Peyer's patch (tissue), 4 donors: Measurements from ENCODE around the gene DHRS1. TPM values are rescaled to one million over a fixed set of nuclear protein-coding genes. Genes with fewer than 3 reads are reported as not detected.

Experiments used
- DNase-seq, 3 donors: peaks; one replicate each; pipeline ENCODE4 v3.0.0-alpha.2; 2017 to 2019
- H3K27ac ChIP-seq, 4 donors: fragments of 200-600 bp; sonication (generic); one replicate each; pipeline ENCODE4 v1.5.1; 2016 to 2019
- H3K27me3 ChIP-seq, 2 donors: fragments of 200-600 bp; sonication (generic); one replicate each; pipeline ENCODE4 v1.5.1; 2019
- H3K36me3 ChIP-seq, 3 donors: fragments of 200-600 bp; sonication (generic); one replicate each; pipeline ENCODE4 v1.5.1; 2016 to 2019
- H3K4me1 ChIP-seq, 4 donors: fragments of 200-600 bp; sonication (generic); one replicate each; pipeline ENCODE4 v1.5.1; 2016 to 2019
- H3K4me3 ChIP-seq, 4 donors: fragments of 200-600 bp; sonication (generic); 1 replicate in 3 of 4; 2 replicates in 1 of 4; pipeline ENCODE4 v1.5.1; 2016 to 2019; ENCODE audit warnings: mild to moderate bottlenecking in 1 of 4
- H3K9me3 ChIP-seq, 4 donors: fragments of 200-600 bp; sonication (generic); one replicate each; pipeline ENCODE4 v1.5.1; 2016 to 2019; ENCODE audit warnings: mild to moderate bottlenecking in 1 of 4
- CTCF ChIP-seq, 6 experiments: fragments of 450-650 bp in 4 of 6; fragments of 200-600 bp in 2 of 6; sonication (generic) in 1 of 6; IDR thresholded peaks; one replicate each; pipeline ENCODE4 v1.5.1; 2017 to 2019; ENCODE audit warnings: antibody characterized with exemption in 6 of 6, mild to moderate bottlenecking in 3 of 6, moderate library complexity in 1 of 6
- POLR2A ChIP-seq, 2 donors: fragments of 450-650 bp; IDR thresholded peaks; one replicate each; pipeline ENCODE4 v1.5.1; 2017; ENCODE audit warnings: antibody characterized with exemption in 2 of 2, mild to moderate bottlenecking in 2 of 2, moderate library complexity in 2 of 2
- total RNA-seq, 4 donors: library from RNA; depleted of rRNA; stranded (reverse); fragments of >200 nt; gene quantifications; one replicate each; pipeline ENCODE4 v1.1.0, GENCODE V29; 2016

Gene DHRS1
- total RNA-seq, 4 donors from 2014 or later, result 51.2 to 130 (median 67.1) TPM

- DNase-seq, result no peak
- Histone ChIP-seq H3K27me3 (no peaks in the 10 kb centered on the region), H3K4me3 (no peak overlapping the region), H3K27ac (no peak overlapping the region), H3K36me3 (peaks cover 0 to 10% (median 0%) of the 10 kb centered on the region in 3 donors), H3K9me3 (no peaks in the 10 kb centered on the region), H3K4me1 (no peaks in the 10 kb centered on the region)
- TF ChIP-seq POLR2A (IDR thresholded peaks at IDR 0.05) (no peak), CTCF (IDR thresholded peaks at IDR 0.05) (no peak)
Observed at GRCh38 chr14:24258548-24259265, 40.9 kb downstream of the DHRS1 start.

DNA sequence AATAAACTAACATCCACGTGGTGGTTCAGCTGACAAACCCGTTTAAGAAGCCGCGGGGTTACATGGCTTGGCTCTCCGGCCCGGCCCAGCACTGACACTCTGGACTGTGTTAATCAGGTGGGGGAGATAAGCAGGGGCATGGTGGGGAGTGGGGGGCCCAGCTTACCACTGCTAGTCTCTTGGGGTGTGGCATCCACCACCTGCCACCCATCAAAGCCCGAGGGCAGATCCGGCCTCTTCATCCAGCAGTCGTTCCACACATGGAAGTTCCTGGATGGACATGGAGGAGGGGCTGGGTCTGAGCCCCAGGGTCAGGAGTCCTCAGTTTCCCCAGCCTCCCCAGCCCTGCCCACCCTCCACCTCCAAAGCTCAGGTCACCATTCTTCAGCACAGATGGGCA is 41.5 kb downstream of the DHRS1 start:
- H3K4me1 ChIP-seq, result no peaks in the 10 kb centered on the region
- H3K9me3 ChIP-seq, result no peaks in the 10 kb centered on the region
- TF ChIP-seq POLR2A (IDR thresholded peaks at IDR 0.05) (no peak), CTCF (IDR thresholded peaks at IDR 0.05) (no peak)
- no peak overlapping the region for H3K4me3 ChIP-seq
- H3K36me3 ChIP-seq, result peaks cover 0 to 10% (median 0%) of the 10 kb centered on the region in 3 donors
- H3K27me3 ChIP-seq, result no peaks in the 10 kb centered on the region
- no peak overlapping the region for H3K27ac ChIP-seq
- peak in 1 of 3 donors; percentile 33 for DNase-seq

DNA sequence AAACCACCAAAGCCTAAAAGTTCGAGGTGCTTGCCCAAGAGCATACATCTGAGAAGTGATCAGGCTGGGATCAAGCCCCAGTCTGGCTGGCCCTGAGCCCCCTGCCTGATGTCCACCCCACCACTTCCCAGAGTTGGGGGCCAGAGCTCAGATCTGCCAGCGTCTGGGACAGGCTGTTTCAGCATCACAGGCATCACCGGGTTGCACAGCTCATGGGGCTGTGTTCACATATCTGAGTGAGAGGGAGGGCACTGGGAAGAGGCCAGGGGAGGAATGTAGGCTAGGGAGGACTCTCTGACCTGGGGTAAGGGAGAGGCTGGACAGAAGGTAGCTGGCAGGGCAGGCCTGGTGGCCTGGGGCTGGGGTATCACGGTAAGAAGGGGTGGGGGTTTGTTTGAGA is 42.6 kb downstream of the DHRS1 start:
- H3K36me3 ChIP-seq, result peaks cover 0 to 10% (median 0%) of the 10 kb centered on the region in 3 donors
- no peak for TF ChIP-seq POLR2A (IDR thresholded peaks at IDR 0.05)
- no peak for TF ChIP-seq CTCF (IDR thresholded peaks at IDR 0.05)
- no peaks in the 10 kb centered on the region for H3K4me1 ChIP-seq
- no peaks in the 10 kb centered on the region for H3K9me3 ChIP-seq
- H3K27me3 ChIP-seq, result no peaks in the 10 kb centered on the region
- DNase-seq, result peak in 1 of 3 donors; percentile 26
- no peak overlapping the region for H3K27ac ChIP-seq
- H3K4me3 ChIP-seq, result no peak overlapping the region

GRCh38 chr14:24255931-24256711 is 43.5 kb downstream of the DHRS1 start:
- TF ChIP-seq CTCF (IDR thresholded peaks at IDR 0.05) (no peak), POLR2A (IDR thresholded peaks at IDR 0.05) (no peak)
- H3K9me3 ChIP-seq, result no peaks in the 10 kb centered on the region
- DNase-seq, result peak in 1 of 3 donors; percentile 39
- no peaks in the 10 kb centered on the region for H3K4me1 ChIP-seq
- no peak overlapping the region for H3K27ac ChIP-seq
- no peaks in the 10 kb centered on the region for H3K27me3 ChIP-seq
- H3K4me3 ChIP-seq, result no peak overlapping the region
- peaks cover 0 to 10% (median 0%) of the 10 kb centered on the region in 3 donors for H3K36me3 ChIP-seq

GRCh38 chr14:24255438-24255837 is 44.1 kb downstream of the DHRS1 start:
- peaks cover 0 to 10% (median 0%) of the 10 kb centered on the region in 3 donors for H3K36me3 ChIP-seq
- H3K27me3 ChIP-seq, result no peaks in the 10 kb centered on the region
- no peak for TF ChIP-seq CTCF (IDR thresholded peaks at IDR 0.05)
- no peak for TF ChIP-seq POLR2A (IDR thresholded peaks at IDR 0.05)
- no peak overlapping the region for H3K4me3 ChIP-seq
- no peaks in the 10 kb centered on the region for H3K9me3 ChIP-seq
- H3K4me1 ChIP-seq, result no peaks in the 10 kb centered on the region
- no peak for DNase-seq
- H3K27ac ChIP-seq, result no peak overlapping the region
